ENCODE measurements around the gene RND2.
"Not testable (repeated sequence)": the region's sequence is repeated elsewhere in the genome, so short reads cannot be mapped to it uniquely, and the experiment has no call there.

The RND2 gene, protein sequence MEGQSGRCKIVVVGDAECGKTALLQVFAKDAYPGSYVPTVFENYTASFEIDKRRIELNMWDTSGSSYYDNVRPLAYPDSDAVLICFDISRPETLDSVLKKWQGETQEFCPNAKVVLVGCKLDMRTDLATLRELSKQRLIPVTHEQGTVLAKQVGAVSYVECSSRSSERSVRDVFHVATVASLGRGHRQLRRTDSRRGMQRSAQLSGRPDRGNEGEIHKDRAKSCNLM

DNA sequence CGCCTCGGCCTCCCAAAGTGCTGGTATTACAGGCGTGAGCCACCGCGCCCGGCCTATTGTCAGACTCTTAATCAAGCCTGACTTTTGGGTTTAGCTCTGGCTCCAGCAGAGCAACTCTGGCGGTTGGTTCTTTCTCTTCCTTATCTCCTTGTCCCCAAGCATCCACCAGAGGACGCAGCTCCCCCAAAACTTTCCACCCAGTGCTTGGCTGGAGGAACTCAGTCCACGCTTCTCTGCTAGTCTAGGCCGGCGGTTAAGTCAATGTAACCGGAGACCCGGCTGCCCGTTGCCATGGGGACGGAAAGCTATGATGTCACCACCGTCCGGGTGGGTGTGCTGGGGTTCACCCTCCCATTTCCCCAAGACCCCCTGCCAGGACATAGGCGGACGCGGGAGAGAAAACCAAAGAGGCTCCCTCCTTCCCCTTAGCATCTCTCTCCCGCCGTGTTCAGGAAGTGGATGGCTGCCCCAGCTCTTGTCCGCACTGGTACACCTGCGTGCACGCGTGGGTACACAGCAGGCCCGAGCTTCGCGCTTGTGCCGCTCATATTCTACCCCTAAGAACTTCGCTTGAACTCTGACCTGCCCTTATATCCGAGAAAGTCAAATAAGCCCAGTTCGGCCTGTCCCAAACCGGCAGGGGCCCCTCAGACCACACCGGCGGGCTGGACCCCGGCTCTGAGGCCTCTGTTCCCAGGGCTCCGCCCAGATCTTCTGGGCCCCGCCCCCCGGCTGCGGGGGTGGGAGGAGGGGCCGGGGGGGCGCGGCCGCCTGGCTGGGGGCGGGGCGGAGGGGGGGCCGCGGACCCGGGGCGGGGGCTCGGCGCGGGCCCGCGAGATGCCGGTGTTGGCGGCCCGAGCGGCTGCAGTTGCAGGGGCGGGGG, at the start of gene RND2:
RND2 (plus strand) TSS at position 825 of the 883 bp plus-strand sequence. CDS start 117 bp downstream, outside the sequence.
- DNase-seq (ENCODE audit: low read depth): peak; percentile 94

DNA sequence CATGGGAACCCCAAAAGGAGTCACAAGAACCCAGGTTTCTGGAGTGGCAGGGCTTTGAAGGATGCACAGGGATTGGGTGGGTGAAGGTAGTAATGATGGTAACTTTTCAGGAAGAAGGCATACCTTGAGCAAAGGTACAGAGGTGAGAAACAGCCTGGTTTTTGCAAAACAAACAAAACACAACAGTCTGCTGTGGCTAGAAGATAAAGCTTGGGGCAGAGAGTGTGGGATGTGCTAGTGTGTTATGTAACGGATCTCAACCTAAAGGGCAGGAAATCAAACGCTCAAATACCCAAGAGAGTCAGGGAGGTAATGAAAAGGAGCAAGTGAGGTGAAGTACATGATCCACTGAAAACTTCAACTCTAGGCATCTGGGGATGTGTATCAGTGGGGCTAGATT, 49.8 kb upstream of the RND2 start:
- no peak for DNase-seq (ENCODE audit: low read depth)

DNA sequence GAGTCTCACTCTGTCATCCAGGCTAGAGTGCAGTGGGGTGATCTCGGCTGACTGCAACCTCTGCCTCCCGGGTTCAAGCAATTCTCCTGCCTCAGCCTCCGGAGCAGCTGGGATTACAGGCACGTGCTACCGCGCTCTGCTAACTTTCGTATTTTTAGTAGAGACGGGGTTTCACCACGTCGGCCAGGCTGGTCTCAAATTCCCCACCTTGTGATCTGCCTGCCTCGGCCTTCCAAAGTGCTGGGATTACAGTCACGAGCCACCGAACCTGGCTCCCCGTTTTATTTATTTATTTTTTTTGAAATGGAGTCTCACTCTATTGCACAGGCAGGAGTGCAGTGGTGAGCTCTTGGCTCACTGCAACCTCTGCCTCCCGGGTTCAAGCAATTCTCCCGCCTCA, 49.3 kb upstream of the RND2 start:
- not testable (repeated sequence) for DNase-seq (ENCODE audit: low read depth)

DNA sequence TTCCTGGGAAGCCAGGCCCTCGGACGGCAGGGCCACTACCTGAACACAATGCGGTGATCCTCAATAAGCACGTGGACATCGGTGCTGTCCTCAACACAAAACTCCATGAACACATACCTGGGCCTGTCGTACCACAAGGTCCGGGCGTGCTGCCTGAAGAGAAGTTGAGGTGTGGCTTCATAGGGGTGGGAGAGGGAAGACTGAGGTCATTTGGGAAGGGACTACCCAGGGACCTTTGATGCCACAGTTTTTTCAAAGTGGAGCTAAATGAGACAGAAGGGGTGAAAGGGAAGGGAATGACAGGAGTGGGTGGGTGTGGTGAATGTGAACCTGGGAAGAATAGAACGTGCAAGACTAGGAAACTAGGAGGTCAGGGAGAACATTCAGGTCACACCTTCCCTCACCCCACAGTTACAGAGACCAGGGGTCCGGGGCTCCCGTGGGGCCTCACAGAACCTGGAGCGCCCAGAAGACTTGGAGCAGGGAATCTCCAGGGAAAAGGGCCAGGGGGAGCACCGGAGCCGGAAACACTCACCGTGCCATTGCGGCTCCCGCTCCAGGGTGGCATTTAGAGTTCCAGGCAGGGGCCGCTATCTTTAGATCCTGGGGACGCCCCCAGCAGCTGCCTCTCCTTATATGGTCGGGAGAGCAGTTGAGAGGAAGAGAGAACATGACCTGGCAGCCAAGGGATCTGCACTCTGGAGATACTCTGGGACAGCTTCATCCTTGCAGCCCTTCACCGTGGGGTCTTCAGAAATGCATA, 45.3 kb upstream of the RND2 start, which contains the start of gene PTGES3L:
PTGES3L (minus strand) TSS at position 570 of the 763 bp plus-strand sequence; CDS start at position 543, 27 bp downstream.
- DNase-seq (ENCODE audit: low read depth): no peak

DNA sequence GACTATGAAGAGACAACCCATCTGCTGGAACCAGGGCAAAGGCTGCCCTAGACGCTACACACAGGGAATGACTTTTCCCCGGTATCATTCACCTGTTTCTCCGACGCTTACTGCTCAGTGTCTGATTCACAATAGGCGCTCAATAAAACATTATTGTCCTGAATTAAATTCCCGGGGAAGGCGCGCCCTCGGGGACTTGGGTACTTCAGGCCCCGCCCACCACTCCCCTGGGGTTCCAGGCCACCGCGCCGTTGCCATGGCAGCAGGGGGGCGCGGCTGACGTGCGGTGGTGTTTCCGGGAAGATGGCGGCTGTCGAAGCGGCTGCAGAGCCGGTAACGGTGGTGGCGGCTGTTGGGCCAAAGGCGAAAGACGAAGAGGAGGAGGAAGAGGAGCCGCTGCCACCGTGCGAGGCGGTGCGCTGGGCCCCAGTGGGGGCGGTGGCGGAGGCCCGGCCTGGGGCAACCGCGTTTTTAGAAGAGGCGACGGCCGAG, 44.7 kb upstream of the RND2 start, which contains the start of gene RUNDC1:
RUNDC1 (plus strand) TSS at position 292 of the 492 bp plus-strand sequence; CDS start at position 304, 12 bp downstream.
- peak; percentile 63 for DNase-seq (ENCODE audit: low read depth)

DNA sequence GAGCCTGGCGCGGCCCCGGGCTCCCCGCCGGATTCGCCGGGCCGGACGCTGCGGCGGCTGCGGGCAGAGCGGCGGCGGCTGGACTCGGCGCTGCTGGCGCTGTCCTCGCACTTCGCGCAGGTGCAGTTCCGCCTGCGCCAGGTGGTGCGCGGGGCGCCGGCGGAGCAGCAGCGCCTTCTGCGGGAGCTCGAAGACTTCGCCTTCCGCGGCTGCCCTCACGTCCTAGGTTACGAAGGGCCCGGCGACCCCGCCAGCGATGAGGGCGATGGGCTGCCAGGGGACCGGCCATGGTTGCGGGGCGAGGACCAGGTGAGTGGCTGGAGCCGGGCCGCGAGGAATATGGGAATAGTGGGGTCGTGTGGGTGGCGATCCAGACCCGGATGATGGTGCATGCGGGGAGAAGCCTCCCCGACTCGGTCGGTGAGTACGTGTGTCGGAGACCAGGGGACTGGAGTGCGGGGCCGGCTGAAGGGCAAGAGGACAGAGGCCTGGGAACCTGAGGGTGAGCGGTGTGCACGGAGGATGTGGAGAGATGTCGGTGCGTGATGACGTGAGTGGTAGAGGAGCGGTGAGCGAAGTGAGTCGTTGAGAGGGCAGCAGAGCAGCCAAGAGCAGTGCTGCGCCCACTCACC, 44.1 kb upstream of the RND2 start:
- peak; percentile 30 for DNase-seq (ENCODE audit: low read depth)

DNA sequence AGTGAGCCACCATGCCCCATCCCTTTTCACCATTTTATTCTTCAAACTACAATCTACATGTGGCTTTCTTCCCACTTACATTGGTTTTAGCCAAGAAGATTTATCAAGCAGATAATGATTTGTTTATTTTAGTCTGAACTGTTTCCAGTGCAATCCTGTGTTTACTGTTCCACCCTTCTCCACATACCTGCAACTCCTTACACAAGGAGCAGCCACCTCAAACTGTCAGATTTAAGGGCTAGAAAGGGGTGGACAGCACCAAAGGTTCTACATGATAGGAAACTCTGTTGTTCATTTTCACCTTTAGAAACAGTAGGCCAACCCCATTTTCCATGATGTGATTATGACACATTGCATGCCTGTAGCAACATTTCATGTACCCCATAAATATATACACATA, 42.8 kb upstream of the RND2 start:
- DNase-seq (ENCODE audit: low read depth): no peak

DNA sequence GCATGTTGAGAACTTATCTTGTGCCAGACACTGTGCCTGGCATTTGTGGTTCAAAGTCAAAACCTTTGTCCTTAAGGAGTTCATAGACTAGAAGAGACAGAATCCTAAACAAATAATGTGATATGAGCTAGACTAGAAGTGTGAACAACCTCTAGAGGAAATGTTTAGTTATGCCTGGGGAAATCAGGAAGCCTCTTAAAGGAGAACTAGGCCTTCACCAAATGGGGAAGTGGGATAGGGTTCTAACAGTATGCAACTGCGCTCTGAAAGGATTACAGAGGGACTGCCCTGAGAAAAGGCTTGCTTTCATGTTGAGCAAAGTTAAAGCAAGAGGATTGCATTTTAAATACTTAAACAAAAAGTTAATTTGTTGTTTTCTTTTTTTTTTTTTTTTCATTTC, 39.8 kb upstream of the RND2 start:
- DNase-seq (ENCODE audit: low read depth): no peak

DNA sequence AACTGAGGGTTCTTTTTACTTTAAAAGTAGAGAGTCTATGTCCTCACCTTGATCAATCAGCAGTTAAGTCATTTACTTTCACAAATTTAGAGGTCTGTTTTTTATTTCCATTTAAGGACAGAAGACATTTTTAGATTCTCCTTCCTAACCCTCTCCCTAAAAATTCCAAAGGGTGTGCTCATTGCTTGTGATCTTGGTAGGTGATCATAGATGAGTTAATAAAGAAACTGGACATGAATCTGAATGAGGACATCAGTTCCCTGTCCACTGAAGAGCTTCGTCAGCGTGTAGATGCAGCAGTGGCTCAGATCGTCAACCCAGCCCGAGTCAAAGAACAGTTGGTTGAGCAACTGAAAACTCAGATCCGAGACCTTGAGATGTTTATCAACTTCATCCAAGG, 35.9 kb upstream of the RND2 start:
- DNase-seq (ENCODE audit: low read depth): no peak

DNA sequence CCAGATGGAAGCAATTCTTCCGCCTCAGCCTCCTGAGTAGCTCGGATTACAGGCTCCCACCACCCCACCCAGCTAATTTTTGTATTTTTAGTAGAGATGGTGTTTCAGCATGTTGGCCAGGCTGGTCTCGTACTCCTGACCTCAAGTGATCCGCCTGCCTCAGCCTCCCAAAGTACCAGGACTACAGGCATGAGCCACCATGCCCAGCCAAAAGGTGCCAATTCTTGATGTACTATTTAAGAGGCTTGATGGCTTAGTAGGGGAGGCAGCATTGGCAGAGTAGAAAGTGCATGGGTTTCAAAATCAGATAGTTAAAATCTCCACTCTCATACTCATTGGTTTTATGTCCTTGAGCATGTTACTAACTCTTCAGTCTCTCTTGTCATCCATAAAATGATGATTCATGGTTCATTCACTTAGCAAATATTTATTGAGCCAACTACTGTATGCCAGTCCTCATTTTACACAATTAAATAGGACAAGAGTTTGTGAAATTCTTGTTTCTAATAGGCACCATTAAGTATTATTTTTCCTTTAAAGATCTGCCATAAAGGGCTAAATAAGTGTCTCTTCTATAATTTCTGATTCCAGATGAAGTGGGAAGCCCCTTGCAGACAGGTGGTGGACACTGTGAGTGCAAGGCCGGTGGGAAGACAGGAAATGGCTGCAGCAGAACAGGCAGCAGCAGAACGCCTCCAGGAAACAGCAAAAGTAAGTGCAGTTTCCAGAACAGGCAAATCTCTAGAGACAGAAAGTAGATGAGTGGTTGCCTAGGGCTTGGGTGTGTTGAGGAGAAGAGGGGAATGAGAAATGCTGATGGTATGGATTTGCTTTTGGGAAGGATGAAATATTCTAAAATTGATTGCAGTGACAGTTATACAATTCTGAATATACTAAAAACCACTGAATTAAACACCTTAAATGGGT, 35.0 kb upstream of the RND2 start:
- DNase-seq (ENCODE audit: low read depth): peak; percentile 64

DNA sequence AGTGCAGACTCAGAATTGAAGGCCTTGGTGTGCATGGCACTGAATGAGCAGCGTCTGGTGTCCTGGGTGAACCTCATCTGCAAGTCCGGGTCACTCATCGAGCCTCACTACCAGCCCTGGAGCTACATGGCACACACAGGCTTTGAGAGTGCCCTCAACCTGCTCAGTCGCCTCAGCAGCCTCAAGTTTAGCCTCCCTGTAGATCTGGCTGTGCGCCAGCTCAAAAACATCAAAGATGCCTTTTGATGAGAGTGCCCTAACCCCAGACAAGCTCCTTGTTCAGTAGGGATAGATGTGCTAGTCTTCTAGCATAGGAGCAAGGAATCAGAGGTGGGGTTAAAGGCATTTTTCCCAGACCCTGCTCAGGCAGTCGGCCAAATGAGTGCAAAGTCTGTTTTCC, 33.6 kb upstream of the RND2 start:
- no peak for DNase-seq (ENCODE audit: low read depth)

DNA sequence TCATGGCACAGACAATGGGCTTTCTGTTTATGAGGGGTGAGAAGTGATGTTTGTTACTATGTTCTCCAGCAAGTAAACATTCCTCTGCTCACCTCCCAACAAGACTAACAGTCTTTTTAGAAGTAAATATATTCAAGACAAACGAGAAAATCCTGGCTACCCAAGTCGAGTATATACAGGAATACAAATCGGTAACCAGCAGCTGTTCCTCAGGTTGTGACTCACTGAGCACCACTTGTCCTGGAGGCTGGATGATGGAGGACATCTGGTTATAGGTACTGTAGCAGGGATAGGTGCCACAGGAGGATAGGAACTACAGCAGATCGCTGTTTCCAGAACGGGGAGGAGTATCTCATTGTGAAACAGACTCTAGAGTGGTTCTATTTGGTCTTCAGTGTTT, 32.2 kb upstream of the RND2 start:
- no peak for DNase-seq (ENCODE audit: low read depth)

DNA sequence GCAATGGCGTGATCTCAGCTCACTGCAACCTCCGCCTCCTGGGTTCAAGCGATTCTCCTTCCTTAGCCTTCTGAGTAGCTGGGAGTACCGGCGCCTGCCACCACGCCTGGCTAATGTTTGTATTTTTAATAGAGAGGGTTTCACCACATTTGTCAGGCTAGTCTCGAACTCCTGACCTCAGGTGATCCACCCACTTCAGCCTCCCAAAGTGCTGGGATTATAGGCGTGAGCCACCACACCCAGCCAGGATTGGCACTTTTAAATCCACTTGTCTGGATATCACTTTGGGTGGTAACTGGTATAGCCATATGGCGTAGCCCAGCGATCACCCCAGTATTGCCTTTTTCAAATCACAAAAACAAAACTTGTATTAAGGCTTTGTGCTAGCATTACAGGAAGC, 31.1 kb upstream of the RND2 start:
- not testable (repeated sequence) for DNase-seq (ENCODE audit: low read depth)

DNA sequence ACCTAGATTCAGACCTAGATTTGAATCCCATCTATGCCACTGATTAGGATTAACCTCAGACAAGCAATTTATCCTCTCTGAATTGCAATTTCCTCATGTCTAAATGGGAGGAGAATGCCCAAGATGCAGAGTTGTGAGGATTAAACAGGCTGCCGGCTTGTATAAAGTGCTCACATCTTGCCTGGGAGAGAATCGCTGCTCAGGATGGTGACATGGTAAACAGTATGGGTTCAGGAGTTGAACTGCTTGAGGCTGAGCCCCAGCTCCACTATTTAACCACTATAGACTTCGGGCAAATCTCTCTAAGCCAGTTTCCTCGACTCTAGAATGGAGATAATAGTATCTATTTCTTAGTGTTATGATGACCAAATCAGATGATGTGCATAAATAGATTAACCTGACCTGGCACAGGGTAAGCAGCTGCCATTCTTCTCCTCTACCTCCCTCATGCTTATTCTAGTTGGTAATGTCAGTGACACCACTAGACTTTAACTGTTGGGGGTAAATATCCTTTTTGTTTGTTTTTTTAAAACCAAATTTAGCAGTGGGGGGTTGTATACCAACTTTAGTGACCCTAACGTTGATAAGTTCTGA, 27.5 kb upstream of the RND2 start:
- no peak for DNase-seq (ENCODE audit: low read depth)

DNA sequence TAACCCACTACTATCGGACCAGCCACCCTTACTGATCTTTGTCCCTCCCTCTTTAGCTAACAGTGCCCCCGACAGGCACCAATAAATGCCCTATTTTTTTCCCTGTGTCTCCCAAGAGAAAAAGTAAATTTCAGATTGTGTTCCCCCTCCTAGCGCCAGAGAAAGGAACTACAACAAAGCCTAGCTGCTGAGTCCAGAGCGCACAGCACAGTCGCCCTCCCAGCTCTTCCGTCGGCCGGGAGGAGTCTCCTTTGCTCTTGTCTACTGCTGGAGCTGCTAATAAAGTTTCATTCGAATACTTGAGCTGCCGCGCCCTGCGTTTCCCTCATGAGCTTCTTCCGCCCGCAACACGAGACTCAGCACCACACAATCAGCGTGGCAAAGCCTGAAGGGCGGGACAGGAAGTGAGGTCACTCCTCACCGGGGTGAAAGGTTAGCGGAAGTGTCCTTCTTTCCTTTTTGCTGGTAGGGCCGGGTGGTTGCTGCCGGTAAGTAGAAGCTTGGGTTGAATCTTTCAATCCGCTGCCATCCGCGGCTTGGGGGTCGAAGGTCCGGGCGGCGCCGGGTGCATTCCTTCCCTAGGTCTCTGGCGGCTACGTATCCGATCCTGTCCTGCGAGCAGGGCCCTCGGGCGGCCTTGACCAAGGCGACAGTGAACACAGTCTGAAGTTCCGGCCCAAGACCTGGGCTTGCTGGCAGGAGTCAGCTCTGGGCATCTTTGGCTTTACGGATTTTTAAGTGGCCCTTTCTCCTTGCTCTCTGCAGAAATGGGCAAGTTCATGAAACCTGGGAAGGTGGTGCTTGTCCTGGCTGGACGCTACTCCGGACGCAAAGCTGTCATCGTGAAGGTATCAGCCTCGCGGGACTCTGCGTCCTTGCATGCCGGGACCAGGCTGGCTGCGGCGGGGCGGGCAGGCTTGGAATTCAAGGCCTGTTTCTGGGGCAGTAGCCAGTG, 26.8 kb upstream of the RND2 start, which contains the start of gene RPL27:
RPL27 (plus strand) TSS at position 436 of the 955 bp plus-strand sequence; CDS start at position 768, 332 bp downstream.
- DNase-seq (ENCODE audit: low read depth): peak; percentile 100

DNA sequence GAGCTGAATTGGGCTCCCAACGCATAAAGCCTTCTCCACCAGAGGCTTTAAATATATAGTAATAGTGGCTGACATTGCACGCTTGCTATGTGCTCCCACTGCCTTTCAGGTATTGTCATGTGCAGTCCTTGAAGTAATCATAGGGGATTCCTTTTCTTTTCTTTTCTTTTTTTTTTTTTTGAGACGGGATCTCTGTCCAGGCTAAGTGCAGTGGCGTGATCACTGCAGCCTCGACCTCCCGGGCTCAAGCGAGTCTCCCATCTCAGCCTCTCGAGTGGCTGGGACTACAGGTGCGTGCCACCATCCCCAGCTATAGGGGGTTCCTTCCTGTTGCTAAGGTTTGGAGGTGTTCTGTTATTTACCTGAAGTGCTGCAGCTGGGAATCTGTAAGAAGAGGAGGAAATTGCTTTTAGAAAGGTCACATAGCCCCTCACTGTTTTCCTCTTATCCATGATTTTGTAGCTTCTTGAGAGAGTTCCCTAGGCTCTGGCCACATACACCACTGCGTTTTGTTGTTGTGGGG, 26.0 kb upstream of the RND2 start:
- DNase-seq (ENCODE audit: low read depth): no peak

DNA sequence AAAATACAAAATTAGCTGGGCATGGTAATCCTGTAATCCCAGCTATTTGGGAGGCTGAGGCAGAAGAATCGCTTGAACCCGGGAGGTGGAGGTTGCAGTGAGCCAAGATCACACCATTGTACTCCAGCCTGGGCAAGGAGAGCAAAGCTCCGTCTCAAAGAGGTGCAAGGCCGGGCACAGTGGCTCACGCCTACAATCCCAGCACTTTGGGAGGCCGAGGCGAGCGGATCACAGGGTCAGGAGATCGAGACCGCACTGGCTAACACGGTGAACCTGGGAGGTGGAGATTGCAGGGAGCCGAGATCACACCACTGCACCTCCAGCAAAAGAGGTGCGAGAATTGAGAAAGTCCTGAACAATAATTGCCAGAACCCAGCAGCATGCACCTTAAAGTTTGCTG, 24.1 kb upstream of the RND2 start:
- DNase-seq (ENCODE audit: low read depth): not testable (repeated sequence)

DNA sequence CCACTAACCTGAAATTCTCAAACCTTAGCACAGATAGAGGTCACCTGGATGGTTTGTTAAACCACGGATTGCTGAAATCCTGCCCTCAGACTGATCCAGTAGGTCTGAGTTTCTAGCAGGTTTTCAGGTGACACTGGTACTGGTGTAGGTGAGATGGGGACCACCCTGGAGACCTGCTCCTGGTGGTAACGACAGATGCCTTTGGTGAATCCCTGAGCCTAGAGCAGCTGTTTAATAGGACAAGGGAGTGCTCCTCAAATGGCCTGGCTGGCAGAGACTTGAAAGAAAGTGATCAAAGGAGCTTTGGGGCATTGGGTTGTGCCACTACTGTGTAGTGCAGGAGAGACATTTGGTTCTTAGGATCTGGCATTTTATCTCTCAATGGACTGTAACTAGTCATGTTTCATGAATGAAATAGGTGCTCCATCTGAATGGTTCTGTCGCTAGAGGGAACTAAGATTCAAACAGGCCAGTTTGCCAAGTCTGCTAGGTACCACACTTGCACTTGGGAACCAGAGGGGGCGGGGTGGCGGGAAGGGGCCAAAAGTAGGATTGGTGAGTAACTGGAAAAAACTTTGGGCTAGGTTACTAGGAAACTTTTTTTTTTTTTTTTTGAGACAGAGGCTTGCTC, 21.4 kb upstream of the RND2 start:
- DNase-seq (ENCODE audit: low read depth): no peak
